ENCODE data around the gene ATG16L2. TPM values are rescaled to one million over a fixed set of nuclear protein-coding genes. Genes with fewer than 3 reads are reported as not detected.

The ATG16L2 gene
- total RNA-seq, 1 experiment from 2014 or later, result 17.5 TPM

GRCh38 chr11:72821920-72822799 is 7.9 kb downstream of the ATG16L2 start:
- no peaks in the 10 kb centered on the region; the same call in none of the 2 replicates for H3F3A ChIP-seq (ENCODE audit: insufficient read depth, low read depth)
- H2AFZ ChIP-seq, result peak overlapping the region; percentile 85
- H3K9me3 ChIP-seq (ENCODE audit: insufficient read depth, low read depth), result no peaks in the 10 kb centered on the region
- H3K27ac ChIP-seq, result no peak overlapping the region
- H3K9me2 ChIP-seq (ENCODE audit: insufficient read depth), result no peaks in the 10 kb centered on the region
- BruUV-seq (replicated peaks), result no TSS peak
- no peaks in the 10 kb centered on the region for H3K27me3 ChIP-seq (ENCODE audit: insufficient read depth, low read depth)
- no peaks in the 10 kb centered on the region for H3K36me3 ChIP-seq (ENCODE audit: low read depth)
- H3K4me1 ChIP-seq (replicated peaks; ENCODE audit: insufficient read depth), result peaks cover 11% of the 10 kb centered on the region
- H3K4me3 ChIP-seq, result peak overlapping the region; percentile 57
- ChIA-PET CTCF (interaction anchor here (0.6 to 1.4 kb wide), 2 partner anchors 100 to 292 kb away, joined by 4 read pairs; no protein-coding TSS in a partner anchor), POLR2A (ENCODE audit: unreplicated experiment) (interaction anchor here (0.7 kb wide), 1 partner anchor 28 kb away, joined by 3 read pairs; the partner anchor contains the start of gene STARD10)
- TF ChIP-seq CTCF (conservative IDR thresholded peaks at IDR 0.05) (0 out of 2 replicates have a peak, but pooled peaks have one; percentile 23), EZH2 (IDR thresholded peaks at IDR 0.05; ENCODE audit: low read depth) (no peak)
- H3K4me2 ChIP-seq, result peak overlapping the region; percentile 84
- H4K20me1 ChIP-seq (ENCODE audit: insufficient read depth), result no peaks in the 10 kb centered on the region
- H3K79me2 ChIP-seq (ENCODE audit: low read depth), result no peaks in the 10 kb centered on the region
- intact Hi-C loops (cut with micrococcal nuclease; ENCODE audit: unreplicated experiment), result no loop called here
- DNase-seq, result peak; percentile 74 to 92

GRCh38 chr11:72823105-72823804 is 9.0 kb downstream of the ATG16L2 start:
- H3K27me3 ChIP-seq (ENCODE audit: insufficient read depth, low read depth), result no peaks in the 10 kb centered on the region
- DNase-seq, result no peak
- no peaks in the 10 kb centered on the region for H3K9me3 ChIP-seq (ENCODE audit: insufficient read depth, low read depth)
- no TSS peak for BruUV-seq (replicated peaks)
- no peaks in the 10 kb centered on the region for H4K20me1 ChIP-seq (ENCODE audit: insufficient read depth)
- no peak overlapping the region for H2AFZ ChIP-seq
- intact Hi-C loops (cut with micrococcal nuclease; ENCODE audit: unreplicated experiment), result no loop called here
- H3K36me3 ChIP-seq (ENCODE audit: low read depth), result no peaks in the 10 kb centered on the region
- no peak for TF ChIP-seq EZH2 (IDR thresholded peaks at IDR 0.05; ENCODE audit: low read depth)
- H3K4me1 ChIP-seq (replicated peaks; ENCODE audit: insufficient read depth), result peaks cover 15% of the 10 kb centered on the region
- H3K4me2 ChIP-seq, result no peak overlapping the region
- ChIA-PET CTCF (interaction anchor here (0.6 kb wide), 1 partner anchor 291 kb away, joined by 4 read pairs; no protein-coding TSS in a partner anchor), POLR2A (ENCODE audit: unreplicated experiment) (no interaction called here)
- peaks cover 6% of the 10 kb centered on the region for H3F3A ChIP-seq (ENCODE audit: insufficient read depth, low read depth)
- no peaks in the 10 kb centered on the region for H3K9me2 ChIP-seq (ENCODE audit: insufficient read depth)
- H3K4me3 ChIP-seq, result no peak overlapping the region
- H3K27ac ChIP-seq, result no peak overlapping the region
- H3K79me2 ChIP-seq (ENCODE audit: low read depth), result no peaks in the 10 kb centered on the region

GRCh38 chr11:72824020-72824419 is 9.8 kb downstream of the ATG16L2 start:
- Histone ChIP-seq H3K27ac (no peak overlapping the region), H3K27me3 (ENCODE audit: insufficient read depth, low read depth) (no peaks in the 10 kb centered on the region), H2AFZ (no peak overlapping the region), H3K4me3 (no peak overlapping the region), H3K4me1 (replicated peaks; ENCODE audit: insufficient read depth) (peaks cover 15% of the 10 kb centered on the region), H3K4me2 (no peak overlapping the region), H4K20me1 (ENCODE audit: insufficient read depth) (no peaks in the 10 kb centered on the region), H3F3A (ENCODE audit: insufficient read depth, low read depth) (peaks cover 6% of the 10 kb centered on the region), H3K9me2 (ENCODE audit: insufficient read depth) (no peaks in the 10 kb centered on the region), H3K79me2 (ENCODE audit: low read depth) (no peaks in the 10 kb centered on the region), H3K36me3 (ENCODE audit: low read depth) (no peaks in the 10 kb centered on the region), H3K9me3 (ENCODE audit: insufficient read depth, low read depth) (no peaks in the 10 kb centered on the region)
- POLR2A ChIA-PET (ENCODE audit: unreplicated experiment), result no interaction called here
- BruUV-seq (replicated peaks), result no TSS peak
- intact Hi-C loops (cut with micrococcal nuclease; ENCODE audit: unreplicated experiment), result no loop called here
- TF ChIP-seq EZH2 (IDR thresholded peaks at IDR 0.05; ENCODE audit: low read depth) (no peak), CTCF (conservative IDR thresholded peaks at IDR 0.05) (no peak)
- CTCF ChIA-PET, result no interaction called here
- no peak for DNase-seq
